Thymus (tissue), 11 donors: ENCODE results near the gene APOL3. TPM values are rescaled to one million over a fixed set of nuclear protein-coding genes. Genes with fewer than 3 reads are reported as not detected.
A peak's percentile ranks its signal among the peaks of the same experiment; 100 is the strongest.
"Not testable (repeated sequence)": the region's sequence is repeated elsewhere in the genome, so short reads cannot be mapped to it uniquely, and the experiment has no call there.

Experiments
- DNase-seq, 9 donors: peaks; one replicate each; pipeline ENCODE4 v3.0.0-alpha.2; 2013; ENCODE audit warnings: low spot score in 9 of 9, low read depth in 6 of 9, missing footprints in 1 of 9
- H3K27ac ChIP-seq, 2 donors: one replicate each; pipeline ENCODE4 v1.5.1; 2013; ENCODE audit warnings: control low read depth in 1 of 2, low read depth in 1 of 2, low read length in 1 of 2, mild to moderate bottlenecking in 1 of 2, moderate library complexity in 1 of 2
- H3K27me3 ChIP-seq, 2 donors: one replicate each; pipeline ENCODE4 v1.5.1; 2013; ENCODE audit warnings: low read length in 1 of 2; ENCODE audit not compliant: control insufficient read depth in 2 of 2, insufficient read depth in 1 of 2
- H3K36me3 ChIP-seq, 2 donors: one replicate each; pipeline ENCODE4 v1.5.1; 2013; ENCODE audit warnings: low read length in 1 of 2, mild to moderate bottlenecking in 1 of 2, moderate library complexity in 1 of 2; ENCODE audit not compliant: control insufficient read depth in 2 of 2, insufficient read depth in 2 of 2
- H3K4me1 ChIP-seq, 2 donors: one replicate each; pipeline ENCODE4 v1.5.1; 2013; ENCODE audit warnings: low read length in 2 of 2; ENCODE audit not compliant: control insufficient read depth in 2 of 2, insufficient read depth in 2 of 2
- H3K4me3 ChIP-seq, 2 donors: one replicate each; pipeline ENCODE4 v1.5.1; 2013; ENCODE audit warnings: low read length in 2 of 2, control low read depth in 1 of 2, mild to moderate bottlenecking in 1 of 2
- H3K9me3 ChIP-seq, 2 donors: one replicate each; pipeline ENCODE4 v1.5.1; 2013; ENCODE audit warnings: low read length in 1 of 2, mild to moderate bottlenecking in 1 of 2; ENCODE audit not compliant: control insufficient read depth in 2 of 2, insufficient read depth in 1 of 2
- WGBS: extraction: QIAGEN DNeasy Blood & Tissue Kit; methylation state at CpG from one replicate; pipeline ENCODE4 v1.1.7; 2013; 5-methylcytosine and 5-hydroxymethylcytosine counted together
- polyA plus RNA-seq: library from polyadenylated mRNA; stranded (reverse); fragments of 200-250 nt; gene quantifications from one replicate; pipeline ENCODE4 v1.2.3, GENCODE V29; 2013
- total RNA-seq: library from RNA; stranded (reverse); fragments of 120-200 nt; gene quantifications from one replicate; pipeline ENCODE4 v1.2.4, GENCODE V29; 2013
- donor health status: healthy.

The APOL3 gene
- total and polyA plus RNA-seq, 2 donors = 35.1 to 42.6 TPM

DNA sequence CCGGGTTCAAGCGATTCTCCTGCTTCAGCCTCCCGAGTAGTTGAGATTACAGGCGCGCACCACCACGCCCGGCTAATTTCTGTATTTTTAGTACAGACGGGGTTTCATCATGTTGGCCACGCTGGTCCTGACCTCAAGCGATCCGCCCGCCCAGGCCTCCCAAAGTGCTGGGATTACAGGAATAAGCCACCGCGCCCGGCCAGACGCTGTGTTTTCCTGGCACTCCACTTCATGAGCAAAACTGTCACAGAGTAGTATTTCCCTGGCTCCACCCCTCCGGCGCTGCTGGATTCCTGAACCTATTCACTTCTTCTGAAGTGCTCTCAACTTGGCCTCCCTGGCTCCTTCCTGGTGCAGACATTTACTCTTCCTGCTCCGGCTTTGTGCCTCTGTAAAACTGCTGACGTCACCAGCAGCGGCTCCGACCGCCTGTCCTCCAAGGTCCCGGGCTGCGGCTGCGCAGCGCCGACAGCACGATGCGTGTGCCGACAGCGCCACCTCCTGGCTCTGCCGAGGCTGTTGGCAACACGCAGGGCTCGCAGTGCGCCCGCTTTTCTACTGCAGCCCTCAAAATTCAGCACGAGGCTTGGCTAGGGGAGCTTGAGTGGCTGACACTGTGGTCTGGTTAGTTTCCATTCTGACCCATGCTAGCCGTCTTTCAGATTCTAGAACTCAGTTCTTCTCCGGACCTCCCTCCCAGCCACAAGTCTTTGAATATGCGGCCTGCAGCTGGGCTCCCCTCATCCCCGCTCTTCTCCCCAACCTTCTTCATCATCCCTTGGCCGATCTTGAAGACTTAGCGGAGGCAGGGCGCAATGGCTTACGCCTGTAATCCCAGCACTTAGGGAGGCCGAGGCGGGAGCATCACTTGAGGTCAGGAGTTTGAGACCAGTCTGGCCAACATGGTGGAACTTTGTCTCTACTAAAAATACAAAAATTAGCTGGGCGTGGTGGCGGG is 36.6 kb downstream of the APOL3 start:
- H3K27ac ChIP-seq = peak overlapping the region; percentile 63 to 86
- no peaks in the 10 kb centered on the region for H3K36me3 ChIP-seq
- peaks cover 0 to 6% of the 10 kb centered on the region in 2 donors for H3K4me1 ChIP-seq
- H3K27me3 ChIP-seq = peaks cover 0 to 4% of the 10 kb centered on the region in 2 donors
- DNase-seq = peak; percentile 82 to 98 (median 92)
- H3K4me3 ChIP-seq = peak overlapping the region; percentile 17 to 36
- WGBS = 44% methylated on average over 50 of the region's 50 CpGs
- H3K9me3 ChIP-seq = peaks cover 0 to 3% of the 10 kb centered on the region in 2 donors

GRCh38 chr22:36120621-36121351 is 39.8 kb downstream of the APOL3 start:
- DNase-seq, H3K4me1 ChIP-seq, H3K27me3 ChIP-seq, H3K9me3 ChIP-seq, H3K4me3 ChIP-seq, H3K36me3 ChIP-seq, H3K27ac ChIP-seq: not testable (repeated sequence)
- WGBS = 90% methylated on average over 6 of the region's 6 CpGs

DNA sequence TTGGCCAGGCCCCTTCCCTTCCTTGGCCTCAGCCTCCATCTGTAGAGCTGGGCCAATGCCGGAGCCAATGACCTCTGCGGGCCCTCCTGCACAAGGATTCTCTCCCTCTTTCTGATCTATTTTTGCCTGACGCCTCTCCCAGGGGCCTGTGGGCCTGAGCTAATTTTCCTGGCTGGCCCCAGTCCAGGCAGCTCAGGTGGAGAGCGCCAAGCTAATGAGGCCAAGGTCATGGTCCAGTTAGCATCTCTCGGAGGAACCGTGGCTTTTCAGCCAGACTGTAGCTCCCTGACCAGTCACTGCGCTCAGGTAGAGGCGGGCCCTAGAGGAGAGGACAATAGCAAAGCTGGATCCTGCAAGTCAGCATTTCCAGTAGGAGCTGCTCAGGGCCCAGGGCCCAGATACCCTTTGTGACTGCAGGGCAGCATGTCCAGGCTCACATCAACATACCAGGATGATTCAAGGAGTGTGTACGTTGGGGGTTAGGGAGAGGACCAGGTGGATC is 43.5 kb downstream of the APOL3 start:
- no peak overlapping the region for H3K27ac ChIP-seq
- no peak for DNase-seq
- no peaks in the 10 kb centered on the region for H3K27me3 ChIP-seq
- H3K36me3 ChIP-seq = no peaks in the 10 kb centered on the region
- H3K4me1 ChIP-seq = no peaks in the 10 kb centered on the region
- no peaks in the 10 kb centered on the region for H3K9me3 ChIP-seq
- H3K4me3 ChIP-seq = no peak overlapping the region
- WGBS = 96% methylated on average over 9 of the region's 9 CpGs

GRCh38 chr22:36116127-36116526 is 44.4 kb downstream of the APOL3 start:
- Histone ChIP-seq H3K27ac (no peak overlapping the region), H3K4me3 (no peak overlapping the region), H3K4me1 (no peaks in the 10 kb centered on the region), H3K27me3 (no peaks in the 10 kb centered on the region), H3K9me3 (no peaks in the 10 kb centered on the region), H3K36me3 (no peaks in the 10 kb centered on the region)
- WGBS = 90% methylated on average over 2 of the region's 2 CpGs
- DNase-seq = no peak

- WGBS = 100% methylated on average over 1 of the region's 1 CpG
- H3K27me3 ChIP-seq = no peaks in the 10 kb centered on the region
- H3K4me3 ChIP-seq = no peak overlapping the region
- no peak for DNase-seq
- no peaks in the 10 kb centered on the region for H3K36me3 ChIP-seq
- no peak overlapping the region for H3K27ac ChIP-seq
- H3K4me1 ChIP-seq = no peaks in the 10 kb centered on the region
- H3K9me3 ChIP-seq = no peaks in the 10 kb centered on the region
These were observed 47.4 kb downstream of the APOL3 start for GRCh38 chr22:36113121-36113520.

DNA sequence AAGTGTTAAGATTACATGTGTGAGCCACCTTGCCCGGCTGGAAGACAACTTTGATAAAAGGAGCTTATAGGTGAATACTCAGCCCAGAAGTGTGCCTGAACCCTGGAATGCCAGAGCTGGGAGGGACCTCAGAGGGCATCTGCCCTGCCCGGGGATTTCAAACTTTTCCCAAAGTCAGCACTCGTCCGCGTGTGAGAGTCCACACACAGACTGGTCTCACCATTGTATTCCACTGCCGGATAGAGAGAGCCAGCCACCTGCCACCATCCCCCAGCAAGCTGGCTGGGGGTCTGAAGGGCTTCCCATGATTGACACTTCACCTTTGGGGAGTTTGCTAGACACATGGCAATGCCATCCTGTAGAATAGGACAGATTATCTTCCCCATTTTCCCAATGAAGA is 49.2 kb downstream of the APOL3 start:
- Histone ChIP-seq H3K27me3 (no peaks in the 10 kb centered on the region), H3K4me1 (no peaks in the 10 kb centered on the region), H3K36me3 (no peaks in the 10 kb centered on the region), H3K4me3 (no peak overlapping the region), H3K27ac (no peak overlapping the region), H3K9me3 (no peaks in the 10 kb centered on the region)
- WGBS = 97% methylated on average over 6 of the region's 6 CpGs
- no peak for DNase-seq

DNA sequence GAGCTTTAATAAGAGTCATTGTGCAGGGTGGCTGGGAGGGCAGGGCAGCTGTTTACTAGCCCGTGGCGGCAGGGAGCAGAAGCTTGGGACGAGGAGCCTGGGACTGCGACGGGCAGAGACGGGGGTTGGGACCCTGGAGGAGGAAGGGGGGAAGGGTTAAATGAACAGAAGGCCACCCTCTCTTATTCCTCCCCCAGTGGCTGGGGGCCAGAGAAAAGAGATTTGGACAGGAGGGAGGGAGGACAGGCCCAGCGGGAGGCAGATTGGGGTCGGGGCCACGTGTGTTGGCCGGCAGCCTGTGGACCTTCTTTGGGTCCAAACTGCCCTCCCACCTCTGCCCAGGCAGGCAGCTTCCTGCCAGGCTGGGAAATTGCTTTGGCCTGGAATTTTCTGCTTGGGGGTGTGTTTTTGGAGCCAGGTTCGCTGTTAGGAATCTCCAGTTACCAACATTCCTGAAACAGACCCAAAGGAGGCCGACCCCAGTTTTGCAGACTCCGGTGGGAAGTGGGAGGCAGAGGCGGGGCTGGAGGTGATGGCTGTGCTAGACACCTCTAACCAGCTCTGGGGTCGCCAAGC is 50.2 kb downstream of the APOL3 start:
- 85% methylated on average over 15 of the region's 15 CpGs for WGBS
- no peak for DNase-seq
- Histone ChIP-seq H3K4me3 (no peak overlapping the region), H3K27ac (peak overlapping the region in 1 of 2 donors; percentile 52), H3K9me3 (no peaks in the 10 kb centered on the region), H3K4me1 (no peaks in the 10 kb centered on the region), H3K27me3 (no peaks in the 10 kb centered on the region), H3K36me3 (no peaks in the 10 kb centered on the region)

DNA sequence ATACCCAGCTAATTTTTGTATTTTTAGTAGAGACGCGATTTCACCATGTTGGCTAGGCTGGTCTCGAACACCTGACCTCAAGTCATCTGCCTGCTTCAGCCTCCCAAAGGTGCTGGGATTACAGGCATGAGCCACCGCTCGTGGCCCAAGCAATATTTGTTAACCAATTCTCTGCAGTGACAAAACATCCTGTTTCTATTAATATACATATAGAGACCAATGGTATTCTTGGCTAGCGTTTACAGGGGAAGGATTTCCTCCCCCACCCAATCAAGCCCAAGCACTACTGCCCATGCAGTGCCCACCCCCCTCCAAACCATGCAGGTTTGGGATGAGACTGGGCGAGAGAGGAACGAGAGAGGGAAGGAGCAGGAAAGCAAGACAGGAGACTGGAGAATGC is 53.1 kb downstream of the APOL3 start:
- Histone ChIP-seq H3K36me3 (no peaks in the 10 kb centered on the region), H3K27me3 (no peaks in the 10 kb centered on the region), H3K4me3 (no peak overlapping the region), H3K4me1 (no peaks in the 10 kb centered on the region), H3K9me3 (no peaks in the 10 kb centered on the region), H3K27ac (no peak overlapping the region)
- WGBS = 66% methylated on average over 8 of the region's 8 CpGs
- DNase-seq = no peak

DNA sequence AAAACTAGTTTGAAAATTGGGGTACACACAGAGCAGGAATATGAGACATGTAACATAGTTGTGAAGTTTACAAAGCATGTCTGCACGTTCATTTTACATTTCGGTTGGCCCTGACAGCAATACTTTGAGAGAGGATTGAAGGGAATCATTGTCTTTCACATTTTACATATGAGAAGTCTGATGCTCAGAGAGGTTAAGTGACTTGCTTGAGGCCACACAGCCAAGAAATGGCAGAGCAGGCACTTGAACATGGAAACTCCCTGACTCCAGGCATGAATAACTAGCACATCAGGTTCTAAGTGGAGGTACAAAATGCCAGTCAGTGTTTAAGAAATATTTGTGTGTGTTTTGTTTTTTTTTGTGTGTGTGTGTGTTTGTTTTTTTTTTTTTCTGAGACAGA is 53.6 kb downstream of the APOL3 start:
- Histone ChIP-seq H3K9me3 (no peaks in the 10 kb centered on the region), H3K27me3 (no peaks in the 10 kb centered on the region), H3K4me3 (no peak overlapping the region), H3K36me3 (no peaks in the 10 kb centered on the region), H3K27ac (no peak overlapping the region), H3K4me1 (no peaks in the 10 kb centered on the region)
- 96% methylated on average over 2 of the region's 2 CpGs for WGBS
- DNase-seq = no peak
